SK-N-SH (cell line): ENCODE measurements around the gene SETD7. TPM values are rescaled to one million over a fixed set of nuclear protein-coding genes. Genes with fewer than 3 reads are reported as not detected.

Source experiments
- CTCF ChIA-PET: fragments of 300-600, 350-600 bp; formaldehyde crosslinking; extraction: SDS; loops from one replicate; lab custom pipeline; 2021; lab: Yijun Ruan, JAX
- POLR2A ChIA-PET: fragments of 350-600 bp; sonication (Branson Sonifier 250); formaldehyde crosslinking; extraction: SDS; loops from one replicate; lab custom pipeline; 2020; ENCODE audit warnings: antibody characterized with exemption, inconsistent platforms; lab: Yijun Ruan, JAX
- DNase-seq: peaks from one replicate; pipeline ENCODE4 v3.0.0; 2012
- H2AFZ ChIP-seq: fragments of 200-600 bp; sonication (generic); 2 replicates; pipeline ENCODE4 v1.8.1; 2016; ENCODE audit warnings: antibody characterized with exemption, mild to moderate bottlenecking, low read depth
- H3F3A ChIP-seq: fragments of 200-600 bp; sonication (generic); replicated peaks from 2 replicates; pipeline ENCODE3; 2016; ENCODE audit warnings: antibody characterized with exemption, mild to moderate bottlenecking; ENCODE audit not compliant: insufficient read depth
- H3K27ac ChIP-seq, 2 experiments: fragments of 200-500 bp in 1 of 2; fragments of 200-600 bp in 1 of 2; sonication (Bioruptor generic) in 1 of 2; sonication (generic), shearing (Covaris generic) in 1 of 2; 2 replicates each; pipeline versions ENCODE4 v1.5.1 to v1.6.1; 2014 to 2016; ENCODE audit warnings: low read depth in 2 of 2, inconsistent platforms in 1 of 2, low read length in 1 of 2, mild to moderate bottlenecking in 1 of 2, mixed read lengths in 1 of 2
- H3K27me3 ChIP-seq: fragments of 200-600 bp; sonication (generic), shearing (Covaris generic); 2 replicates; pipeline ENCODE4 v1.6.1; 2016; ENCODE audit warnings: mixed run types; ENCODE audit not compliant: insufficient read depth
- H3K36me3 ChIP-seq, 2 experiments: fragments of 200-500 bp in 1 of 2; fragments of 200-600 bp in 1 of 2; sonication (Bioruptor generic) in 1 of 2; sonication (generic) in 1 of 2; replicated peaks in 1 of 2; 2 replicates each; pipeline versions ENCODE3 to v1.5.1; 2014 to 2016; ENCODE audit warnings: low read length in 1 of 2, mild to moderate bottlenecking in 1 of 2; ENCODE audit not compliant: insufficient read depth in 2 of 2, control insufficient read depth in 1 of 2
- H3K4me1 ChIP-seq, 2 experiments: fragments of 200-500 bp in 1 of 2; fragments of 200-600 bp in 1 of 2; sonication (Bioruptor generic) in 1 of 2; sonication (generic), shearing (Covaris generic) in 1 of 2; 2 replicates each; pipeline versions ENCODE4 v1.5.1 to v1.6.1; 2014 to 2016; ENCODE audit warnings: low read depth in 1 of 2, low read length in 1 of 2, mixed run types in 1 of 2; ENCODE audit not compliant: insufficient read depth in 2 of 2, control insufficient read depth in 1 of 2
- H3K4me2 ChIP-seq: fragments of 200-600 bp; sonication (generic), shearing (Covaris generic); 2 replicates; pipeline ENCODE4 v1.6.1; 2017; ENCODE audit warnings: mixed run types
- H3K4me3 ChIP-seq, 2 experiments: fragments of 200-500 bp in 1 of 2; fragments of 200-600 bp in 1 of 2; sonication (Bioruptor generic) in 1 of 2; sonication (generic), shearing (Covaris generic) in 1 of 2; 2 replicates each; pipeline versions ENCODE4 v1.5.1 to v1.8.1; 2014 to 2016; ENCODE audit warnings: low read depth in 2 of 2, inconsistent platforms in 1 of 2, low read length in 1 of 2, mild to moderate bottlenecking in 1 of 2, mixed read lengths in 1 of 2, moderate library complexity in 1 of 2
- H3K79me2 ChIP-seq: fragments of 200-600 bp; sonication (generic); 2 replicates; pipeline ENCODE4 v1.8.1; 2017; ENCODE audit warnings: mild to moderate bottlenecking; ENCODE audit not compliant: insufficient read depth
- H3K9ac ChIP-seq: fragments of 200-600 bp; sonication (generic); 2 replicates; pipeline ENCODE4 v1.6.1; 2017; ENCODE audit warnings: mixed run types
- H3K9me2 ChIP-seq: fragments of 200-600 bp; sonication (generic); 2 replicates; pipeline ENCODE4 v1.6.1; 2017; ENCODE audit warnings: mixed run types
- H3K9me3 ChIP-seq: fragments of 200-600 bp; sonication (generic); 2 replicates; pipeline ENCODE4 v1.6.1; 2017; ENCODE audit warnings: mixed run types, mild to moderate bottlenecking, moderate library complexity
- H4K20me1 ChIP-seq: fragments of 200-600 bp; sonication (generic); 2 replicates; pipeline ENCODE4 v1.6.1; 2017; ENCODE audit warnings: mild to moderate bottlenecking, mixed run types; ENCODE audit not compliant: insufficient read depth
- CTCF ChIP-seq: fragments of 200-600 bp; sonication (generic); IDR thresholded peaks from 2 replicates; pipeline ENCODE4 v1.6.1; 2017; ENCODE audit warnings: antibody characterized with exemption, mild to moderate bottlenecking, moderate library complexity
- EZH2phosphoT487 ChIP-seq: fragments of 200-600 bp; sonication (generic); IDR thresholded peaks from 2 replicates; pipeline ENCODE4 v1.6.1; 2017; ENCODE audit warnings: low read depth, mixed run types, mild to moderate bottlenecking, antibody characterized with exemption, moderate library complexity, borderline replicate concordance
- GABPA ChIP-seq: IDR thresholded peaks from 2 replicates; pipeline ENCODE4 v1.4.0; 2012; ENCODE audit warnings: low read depth, mild to moderate bottlenecking
- IRF3 ChIP-seq: fragments of 150-350 bp; IDR thresholded peaks from 2 replicates; pipeline ENCODE4 v1.6.1; 2016; ENCODE audit warnings: mild to moderate bottlenecking, low read depth, low read length
- MAX ChIP-seq: IDR thresholded peaks from 2 replicates; pipeline ENCODE4 v1.4.0; 2012; ENCODE audit warnings: low read depth
- MEF2A ChIP-seq: IDR thresholded peaks from 2 replicates; pipeline ENCODE4 v1.4.0; 2012; ENCODE audit warnings: low read depth, borderline replicate concordance
- POLR2AphosphoS5 ChIP-seq: IDR thresholded peaks from 2 replicates; pipeline ENCODE4 v1.6.1; 2012; ENCODE audit warnings: low read depth, low read length
- RAD21 ChIP-seq: IDR thresholded peaks from 2 replicates; pipeline ENCODE4 v1.6.1; 2012; ENCODE audit warnings: mild to moderate bottlenecking, low read length
- RCOR1 ChIP-seq: fragments of 150-350 bp; IDR thresholded peaks from 2 replicates; pipeline ENCODE4 v1.6.1; 2017; ENCODE audit warnings: antibody characterized with exemption, low read length
- REST ChIP-seq: IDR thresholded peaks from 2 replicates; pipeline ENCODE4 v1.6.1; 2012; ENCODE audit warnings: mild to moderate bottlenecking, low read depth, low read length, moderate library complexity
- RFX5 ChIP-seq: IDR thresholded peaks from 2 replicates; pipeline ENCODE4 v1.6.1; 2012; ENCODE audit warnings: mild to moderate bottlenecking, improper control_type of control experiment, low read length
- SMC3 ChIP-seq: IDR thresholded peaks from 2 replicates; pipeline ENCODE4 v1.6.1; 2012; ENCODE audit warnings: low read depth, low read length, improper control_type of control experiment
- TCF12 ChIP-seq: IDR thresholded peaks from 2 replicates; pipeline ENCODE4 v1.4.0; 2012
- YY1 ChIP-seq: IDR thresholded peaks from 2 replicates; pipeline ENCODE4 v1.4.0; 2012; ENCODE audit warnings: low read depth, mild to moderate bottlenecking
- WGBS: methylation state at CpG from one replicate; pipeline ENCODE4 v1.1.6; 2017; ENCODE audit warnings: low lambda C conversion rate; 5-methylcytosine and 5-hydroxymethylcytosine counted together
- polyA plus RNA-seq, 3 experiments: library from polyadenylated mRNA; depleted of rRNA; stranded (reverse); fragments of >200 nt; gene quantifications; 2 replicates each; pipeline ENCODE4 v1.2.3, GENCODE V29; 2012

SETD7 gene
- polyA plus RNA-seq, 1 of the 3 experiments (the other 2 are of a cell fraction), result 5.0 TPM

GRCh38 chr4:139587446-139587845 is 31.4 kb upstream of the SETD7 start:
- no peaks in the 10 kb centered on the region for H4K20me1 ChIP-seq
- no peaks in the 10 kb centered on the region for H3K9me2 ChIP-seq
- CTCF ChIA-PET, result interaction anchor here (1.7 to 1.8 kb wide), 2 partner anchors 16 to 64 kb away, joined by 5 read pairs; no protein-coding TSS in a partner anchor
- H3K9me3 ChIP-seq, result no peaks in the 10 kb centered on the region
- no peak overlapping the region for H3K4me2 ChIP-seq
- TF ChIP-seq RFX5, result no peak
- TF ChIP-seq MAX, result no peak
- no peak for TF ChIP-seq REST
- TF ChIP-seq CTCF, result no peak
- TF ChIP-seq SMC3, result no peak
- TF ChIP-seq TCF12, result no peak
- TF ChIP-seq YY1, result no peak
- no peak for TF ChIP-seq RAD21
- TF ChIP-seq RCOR1, result no peak
- TF ChIP-seq GABPA, result no peak
- no peak for TF ChIP-seq POLR2AphosphoS5
- no peak for TF ChIP-seq MEF2A
- no peak for TF ChIP-seq IRF3
- no peak for TF ChIP-seq EZH2phosphoT487
- H3K27ac ChIP-seq, result no peak overlapping the region
- H3K79me2 ChIP-seq, result no peaks in the 10 kb centered on the region
- no peak overlapping the region for H3K9ac ChIP-seq
- H3F3A ChIP-seq, result no peaks in the 10 kb centered on the region
- H3K27me3 ChIP-seq, result no peaks in the 10 kb centered on the region
- H3K4me3 ChIP-seq, result no peak overlapping the region
- no peak overlapping the region for H2AFZ ChIP-seq
- H3K36me3 ChIP-seq, result no peaks in the 10 kb centered on the region
- WGBS, result 92% methylated on average over 4 of the region's 4 CpGs
- POLR2A ChIA-PET, result no interaction called here
- no peak for DNase-seq
- no peaks in the 10 kb centered on the region; a peak in 1 of 4 replicates for H3K4me1 ChIP-seq
